ENCODE data around the gene TBX6. TPM values are rescaled to one million over a fixed set of nuclear protein-coding genes. Genes with fewer than 3 reads are reported as not detected.

The TBX6 gene
- total and polyA plus RNA-seq, 7 donors = 0.23 to 1.7 (median 1.1) TPM

GRCh38 chr16:30052671-30053372, 38.9 kb downstream of the TBX6 start:
- Histone ChIP-seq H3K27me3 (no peaks in the 10 kb centered on the region), H3K27ac (peak overlapping the region; percentile 25 to 53 (median 44)), H3K4me1 (peaks cover 0 to 17% (median 13%) of the 10 kb centered on the region in 4 donors), H3K9me3 (no peaks in the 10 kb centered on the region), H3K4me3 (peak overlapping the region; percentile 53 to 80 (median 66)), H3K36me3 (no peaks in the 10 kb centered on the region)
- intact Hi-C loops (cut with DNase I) = loop anchor here (5.0 kb wide), 1 partner anchor 44 kb away; the partner anchor contains the start of gene YPEL3
- WGBS, 2 donors = 4 to 5% methylated on average over 55 to 58 of the region's 58 CpGs
- peak; percentile 97 for DNase-seq
- no peak for TF ChIP-seq POLR2A (IDR thresholded peaks at IDR 0.05)
- no peak for TF ChIP-seq CTCF (IDR thresholded peaks at IDR 0.05)
- TF ChIP-seq EP300 (IDR thresholded peaks at IDR 0.05) = no peak
- TF ChIP-seq POLR2AphosphoS5 (IDR thresholded peaks at IDR 0.05) = peak; percentile 54 to 85 (median 56)

DNA sequence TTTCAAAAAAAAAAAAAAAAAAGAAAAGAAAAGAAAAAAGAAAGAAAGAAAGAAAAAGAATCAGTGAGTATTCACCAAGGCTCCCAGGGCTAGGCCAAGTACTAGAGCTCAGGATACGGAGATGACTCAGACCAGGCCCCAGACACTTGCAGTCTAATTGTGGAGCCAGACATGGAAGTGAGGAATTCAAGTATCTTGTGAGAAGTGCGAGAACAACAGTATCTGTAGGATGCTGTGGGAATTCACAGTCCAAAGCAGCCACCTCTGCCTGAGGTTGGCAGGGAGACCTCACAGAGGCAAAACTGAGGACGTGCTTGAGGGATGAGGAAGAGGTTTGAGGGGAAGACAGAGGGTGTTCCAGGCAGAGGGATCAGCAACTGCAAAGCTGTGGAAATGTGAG, 40.2 kb downstream of the TBX6 start:
- TF ChIP-seq POLR2AphosphoS5 (IDR thresholded peaks at IDR 0.05) = no peak
- no peak for TF ChIP-seq EP300 (IDR thresholded peaks at IDR 0.05)
- no peak for TF ChIP-seq POLR2A (IDR thresholded peaks at IDR 0.05)
- TF ChIP-seq CTCF (IDR thresholded peaks at IDR 0.05) = no peak
- no peak for DNase-seq
- WGBS, 2 donors = 88 to 93% methylated on average over 3 of the region's 3 CpGs
- H3K36me3 ChIP-seq = no peaks in the 10 kb centered on the region
- H3K27me3 ChIP-seq = no peaks in the 10 kb centered on the region
- peaks cover 0 to 17% (median 13%) of the 10 kb centered on the region in 4 donors for H3K4me1 ChIP-seq
- H3K9me3 ChIP-seq = no peaks in the 10 kb centered on the region
- H3K27ac ChIP-seq = no peak overlapping the region
- H3K4me3 ChIP-seq = no peak overlapping the region
- intact Hi-C loops (cut with DNase I) = loop anchor here (5.0 kb wide), 1 partner anchor 46 kb away; the partner anchor contains the start of gene YPEL3

- intact Hi-C loops (cut with DNase I) = loop anchor here (5.0 kb wide), 1 partner anchor 47 kb away; the partner anchor contains the start of gene YPEL3
- DNase-seq = no peak
- WGBS, 2 donors = 94 to 96% methylated on average over 8 of the region's 8 CpGs
- Histone ChIP-seq H3K4me1 (peaks cover 0 to 17% (median 13%) of the 10 kb centered on the region in 4 donors), H3K36me3 (no peaks in the 10 kb centered on the region), H3K27me3 (no peaks in the 10 kb centered on the region), H3K9me3 (no peaks in the 10 kb centered on the region), H3K4me3 (no peak overlapping the region), H3K27ac (no peak overlapping the region)
- TF ChIP-seq POLR2A (IDR thresholded peaks at IDR 0.05) (no peak), POLR2AphosphoS5 (IDR thresholded peaks at IDR 0.05) (no peak), EP300 (IDR thresholded peaks at IDR 0.05) (no peak)
Measured at GRCh38 chr16:30049871-30050270, 41.9 kb downstream of the TBX6 start.

GRCh38 chr16:30046588-30046987, 45.1 kb downstream of the TBX6 start:
- 94 to 97% methylated on average over 1 of the region's 1 CpG for WGBS, 2 donors
- no peaks in the 10 kb centered on the region for H3K36me3 ChIP-seq
- no peaks in the 10 kb centered on the region for H3K27me3 ChIP-seq
- H3K4me3 ChIP-seq = no peak overlapping the region
- TF ChIP-seq CTCF (IDR thresholded peaks at IDR 0.05) (no peak), EP300 (IDR thresholded peaks at IDR 0.05) (no peak), POLR2AphosphoS5 (IDR thresholded peaks at IDR 0.05) (no peak), POLR2A (IDR thresholded peaks at IDR 0.05) (no peak)
- H3K4me1 ChIP-seq = no peaks in the 10 kb centered on the region
- intact Hi-C loops (cut with DNase I) = no loop called here
- DNase-seq = no peak
- H3K27ac ChIP-seq = no peak overlapping the region
- H3K9me3 ChIP-seq = no peaks in the 10 kb centered on the region

DNA sequence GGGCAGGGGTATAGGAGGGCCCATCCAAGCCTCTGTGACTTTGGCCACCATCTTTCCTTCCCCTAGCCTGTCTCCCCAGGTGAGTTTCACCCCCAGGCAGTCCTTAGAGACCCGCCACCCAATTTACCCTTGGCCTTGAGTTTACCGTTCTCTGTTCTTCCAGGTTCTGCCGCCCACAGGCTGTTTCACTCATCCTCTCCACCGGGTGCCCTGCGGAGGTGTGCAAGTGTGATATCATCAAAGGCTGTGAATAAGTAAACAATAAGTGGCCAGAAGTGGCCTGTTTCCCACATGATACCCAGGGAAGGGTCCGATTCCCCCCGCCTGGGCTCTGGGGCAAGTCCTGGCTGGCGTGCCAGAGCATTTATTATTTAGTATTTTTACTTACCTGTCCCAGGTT, 45.5 kb downstream of the TBX6 start:
- intact Hi-C loops (cut with DNase I) = no loop called here

More for the DNA sequence above, 45.5 kb downstream of the TBX6 start:
- no peaks in the 10 kb centered on the region for H3K9me3 ChIP-seq
- TF ChIP-seq POLR2AphosphoS5 (IDR thresholded peaks at IDR 0.05) (no peak), CTCF (IDR thresholded peaks at IDR 0.05) (no peak), POLR2A (IDR thresholded peaks at IDR 0.05) (no peak), EP300 (IDR thresholded peaks at IDR 0.05) (no peak)
- no peaks in the 10 kb centered on the region for H3K27me3 ChIP-seq
- H3K27ac ChIP-seq = no peak overlapping the region
- no peak overlapping the region for H3K4me3 ChIP-seq
- H3K36me3 ChIP-seq = no peaks in the 10 kb centered on the region
- no peak for DNase-seq
- no peaks in the 10 kb centered on the region for H3K4me1 ChIP-seq
- 75 to 80% methylated on average over 8 of the region's 8 CpGs for WGBS, 2 donors

Measured in sigmoid colon (tissue), 7 donors.